ENCODE measurements around the gene LRRC51. TPM values are rescaled to one million over a fixed set of nuclear protein-coding genes. Genes with fewer than 3 reads are reported as not detected.

Gene LRRC51
- total RNA-seq, 1 experiment from 2014 or later = 13.4 TPM

GRCh38 chr11:72123117-72123653 lies 42.5 kb downstream of the LRRC51 start:
- in situ Hi-C loops (cut with HindIII; ENCODE audit: low pct_unique_long_range_greater_than_20kb, low sequenced_read_pairs) (loop anchor here (10.0 kb wide), 1 partner anchor 532 kb away; no protein-coding TSS in a partner anchor), intact Hi-C loops (cut with micrococcal nuclease; ENCODE audit: unreplicated experiment) (no loop called here)
- Histone ChIP-seq H3K4me1 (ENCODE audit: control insufficient read depth, insufficient read depth, low read length) (no peaks in the 10 kb centered on the region), H3K27me3 (ENCODE audit: control insufficient read depth, insufficient read depth, low read length) (peaks cover 3% of the 10 kb centered on the region; the same call in 1 of the 2 replicates), H3K36me3 (ENCODE audit: control insufficient read depth, insufficient read depth, low read length) (no peaks in the 10 kb centered on the region), H3K27ac (ENCODE audit: low read length) (no peak overlapping the region), H3K4me3 (ENCODE audit: low read depth in 2 of 2, low read length in 2 of 2) (no peak overlapping the region), H3K9me3 (ENCODE audit: control insufficient read depth, insufficient read depth, low read depth, low read length) (0 out of 2 replicates have a peak, but pooled peaks cover 7% of the 10 kb centered on the region)
- no peak for TF ChIP-seq REST (IDR thresholded peaks at IDR 0.05; ENCODE audit: insufficient read depth in 1 of 2, low read depth in 2 of 2, low read length in 1 of 2)
- no peak for TF ChIP-seq TCF7L2 (IDR thresholded peaks at IDR 0.05; ENCODE audit: low read depth, low read length)
- TF ChIP-seq SIN3A (IDR thresholded peaks at IDR 0.05; ENCODE audit: borderline replicate concordance, insufficient read depth, low read depth, low read length) = no peak
- no peak for ATAC-seq
- no TSS peak for BruUV-seq (replicated peaks)
- ChIA-PET POLR2A (no interaction called here), CTCF (interaction anchor here (0.5 kb wide), 1 partner anchor 17 kb away, joined by 6 read pairs; no protein-coding TSS in a partner anchor)
- DNase-seq (ENCODE audit: low read depth, low spot score) = no peak

- Histone ChIP-seq H3K9me3 (ENCODE audit: control insufficient read depth, insufficient read depth, low read depth, low read length) (0 out of 2 replicates have a peak, but pooled peaks cover 7% of the 10 kb centered on the region), H3K36me3 (ENCODE audit: control insufficient read depth, insufficient read depth, low read length) (no peaks in the 10 kb centered on the region), H3K4me3 (ENCODE audit: low read depth in 2 of 2, low read length in 2 of 2) (no peak overlapping the region), H3K27me3 (ENCODE audit: control insufficient read depth, insufficient read depth, low read length) (peaks cover 6% of the 10 kb centered on the region; the same call in 1 of the 2 replicates), H3K4me1 (ENCODE audit: control insufficient read depth, insufficient read depth, low read length) (no peaks in the 10 kb centered on the region), H3K27ac (ENCODE audit: low read length) (no peak overlapping the region)
- no TSS peak for BruUV-seq (replicated peaks)
- in situ Hi-C loops (cut with HindIII; ENCODE audit: low pct_unique_long_range_greater_than_20kb, low sequenced_read_pairs) = loop anchor here (10.0 kb wide), 1 partner anchor 531 kb away; no protein-coding TSS in a partner anchor
- CTCF ChIA-PET = no interaction called here
- POLR2A ChIA-PET = no interaction called here
- DNase-seq (ENCODE audit: low read depth, low spot score) = no peak
- TF ChIP-seq CTCF (IDR thresholded peaks at IDR 0.05) = no peak
- no peak for TF ChIP-seq POLR2AphosphoS5 (IDR thresholded peaks at IDR 0.05; ENCODE audit: low read depth, low read length)
- TF ChIP-seq REST (IDR thresholded peaks at IDR 0.05; ENCODE audit: insufficient read depth in 1 of 2, low read depth in 2 of 2, low read length in 1 of 2) = no peak
- no peak for TF ChIP-seq SIN3A (IDR thresholded peaks at IDR 0.05; ENCODE audit: borderline replicate concordance, insufficient read depth, low read depth, low read length)
- no peak for TF ChIP-seq TCF7L2 (IDR thresholded peaks at IDR 0.05; ENCODE audit: low read depth, low read length)
- no peak for ATAC-seq
- intact Hi-C loops (cut with micrococcal nuclease; ENCODE audit: unreplicated experiment) = no loop called here
Measured at GRCh38 chr11:72124046-72124445, 43.4 kb downstream of the LRRC51 start.
